K562 (cell line): ENCODE results near the gene ZNF556. TPM values are rescaled to one million over a fixed set of nuclear protein-coding genes. Genes with fewer than 3 reads are reported as not detected.

Source experiments
- ATF3 ChIP-seq, 2 experiments: fragments of 450-650 bp in 1 of 2; sonication (generic) in 1 of 2; formaldehyde crosslinking in 1 of 2; IDR thresholded peaks in 1 of 2; conservative IDR thresholded peaks in 1 of 2; 2 replicates each; pipeline versions ENCODE4 v1.6.1 to v1.8.1; 2016 to 2023; ENCODE audit warnings: mild to moderate bottlenecking in 2 of 2, moderate library complexity in 2 of 2, inconsistent platforms in 1 of 2, missing genetic modification reagents in 1 of 2
- CHD1 ChIP-seq: fragments of 200-600 bp; sonication (generic); IDR thresholded peaks from one replicate; pipeline ENCODE4 v1.6.1; 2012; ENCODE audit warnings: mild to moderate bottlenecking, moderate library complexity, low read length, inconsistent platforms
- EGR1 ChIP-seq: fragments of 450-650 bp; conservative IDR thresholded peaks from 2 replicates; pipeline ENCODE4 v1.6.1; 2017; ENCODE audit warnings: mild to moderate bottlenecking
- FOXP1 ChIP-seq: sonication (generic); formaldehyde crosslinking; IDR thresholded peaks from 2 replicates; pipeline ENCODE4 v1.8.0; 2022; ENCODE audit warnings: mild to moderate bottlenecking, missing genetic modification reagents
- ILF3 ChIP-seq: fragments of 450-650 bp; IDR thresholded peaks from 2 replicates; pipeline ENCODE4 v1.6.1; 2018; ENCODE audit warnings: antibody characterized with exemption, mild to moderate bottlenecking, moderate library complexity, borderline replicate concordance
- JUND ChIP-seq, 2 experiments: IDR thresholded peaks; 2 replicates in 1 of 2; 3 replicates in 1 of 2; pipeline ENCODE4 v1.6.1; 2011; ENCODE audit warnings: borderline replicate concordance in 2 of 2, low read depth in 2 of 2, low read length in 2 of 2, improper control_type of control experiment in 1 of 2, missing biosample characterization in 1 of 2, missing genetic modification characterization in 1 of 2, missing genetic modification reagents in 1 of 2
- NCOA1 ChIP-seq: fragments of 450-650 bp; IDR thresholded peaks from 2 replicates; pipeline ENCODE4 v1.6.1; 2016; ENCODE audit warnings: low read depth
- NCOA6 ChIP-seq: fragments of 450-650 bp; IDR thresholded peaks from 2 replicates; pipeline ENCODE4 v1.6.1; 2017; ENCODE audit warnings: mild to moderate bottlenecking
- NFXL1 ChIP-seq: fragments of 450-650 bp; formaldehyde crosslinking; IDR thresholded peaks from 2 replicates; pipeline ENCODE4 v1.4.0; 2021; ENCODE audit warnings: mild to moderate bottlenecking
- RAD21 ChIP-seq, 2 experiments: fragments of 250-450 bp in 1 of 2; fragments of 450-650 bp in 1 of 2; sonication (Bioruptor Pico) in 1 of 2; formaldehyde crosslinking in 1 of 2; IDR thresholded peaks in 1 of 2; conservative IDR thresholded peaks in 1 of 2; 2 replicates each; pipeline versions ENCODE4 v1.4.0 to v1.8.0; 2020 to 2022; ENCODE audit warnings: mild to moderate bottlenecking in 2 of 2, moderate library complexity in 1 of 2
- RBM39 ChIP-seq: fragments of 200-400 bp; formaldehyde crosslinking; optimal IDR thresholded peaks from 2 replicates; pipeline ENCODE3; 2018; ENCODE audit warnings: low read depth, low read length
- SMARCA4 ChIP-seq: fragments of 450-650 bp; IDR thresholded peaks from 2 replicates; pipeline ENCODE4 v1.6.1; 2016
- SNRNP70 ChIP-seq: fragments of 200-400 bp; formaldehyde crosslinking; optimal IDR thresholded peaks from 2 replicates; pipeline ENCODE3; 2017; ENCODE audit warnings: low read depth, low read length
- SREBF1 ChIP-seq: fragments of 150-350 bp; IDR thresholded peaks from 2 replicates; pipeline ENCODE4 v1.6.1; 2014; ENCODE audit warnings: antibody characterized with exemption, low read depth, low read length, borderline replicate concordance
- TAF15 ChIP-seq: fragments of 200-400 bp; formaldehyde crosslinking; IDR thresholded peaks from 2 replicates; pipeline ENCODE4 v1.6.1; 2017; ENCODE audit warnings: mild to moderate bottlenecking, low read depth, low read length, moderate library complexity
- ZNF561 ChIP-seq: fragments of 450-650 bp; formaldehyde crosslinking; conservative IDR thresholded peaks from 2 replicates; pipeline ENCODE4 v1.4.0; 2020; ENCODE audit warnings: mild to moderate bottlenecking, moderate library complexity
- polyA plus RNA-seq, 8 experiments: library from polyadenylated mRNA; depleted of rRNA in 4 of 8; stranded (reverse) in 5 of 8; unstranded in 3 of 8; fragments of >200 nt; fragmentation: Nextera tagmentation in 2 of 8; fragmentation: Illumina TruSeq in 1 of 8; extraction: Ambion mirVana in 2 of 8; extraction: Trizol in 1 of 8; gene quantifications; 2 replicates each; pipeline versions ENCODE4 v1.2.1 to v1.2.3, GENCODE V29; 2011 to 2014; ENCODE audit warnings: inconsistent platforms in 1 of 8, missing spikeins in 1 of 8
- total RNA-seq, 7 experiments: library from RNA; depleted of rRNA in 6 of 7; stranded (reverse); fragments of >200 nt in 6 of 7; fragmentation: Illumina TruSeq in 2 of 7; extraction: Trizol in 2 of 7; gene quantifications; 2 replicates each; pipeline versions ENCODE4 v1.2.1 to v1.2.3, GENCODE V29; 2011 to 2021; ENCODE audit warnings: low replicate concordance in 1 of 7
- TF ChIP-seq, protein P1 (sequence below): fragments of 250-450 bp; sonication (Bioruptor Pico); IDR thresholded peaks from 2 replicates; pipeline ENCODE4 v1.5.1; 2021; ENCODE audit warnings: mild to moderate bottlenecking
- TF ChIP-seq, protein P2 (sequence below), 2 experiments: fragments of 450-650 bp; IDR thresholded peaks; 2 replicates each; pipeline ENCODE4 v1.6.1; 2016; ENCODE audit warnings: mild to moderate bottlenecking in 2 of 2, borderline replicate concordance in 1 of 2, low read depth in 1 of 2, moderate library complexity in 1 of 2

ZNF556 gene
- total and polyA plus RNA-seq, 9 of the 15 experiments (the other 6 are each of a cell fraction or from before 2014, with no cell fraction given): 0.01 to 0.36 (median 0.10) TPM; not detected in 1

GRCh38 chr19:2887391-2887914 lies 20.3 kb downstream of the ZNF556 start (continued):
- TF ChIP-seq SREBF1 (no peak), NFXL1 (no peak), RAD21 (CRISPR knock-in tag; conservative IDR thresholded peaks at IDR 0.05 in 1 of 2, IDR thresholded peaks at IDR 0.05 in 1 of 2) (peak; percentile 39 to 65; a peak in 3 of 4 replicates), SMARCA4 (no peak), EGR1 (no peak), RBM39 (no peak), ATF3 (IDR thresholded peaks at IDR 0.05) (no peak), ATF3 (CRISPR knock-in tag; conservative IDR thresholded peaks at IDR 0.05) (no peak), FOXP1 (CRISPR knock-in tag) (no peak), NCOA1 (no peak), ZNF561 (CRISPR knock-in tag) (no peak), SNRNP70 (no peak), JUND (IDR thresholded peaks at IDR 0.05; ENCODE audit: borderline replicate concordance, low read depth, low read length) (peak; percentile 38; the same call in 1 of the 2 replicates), JUND (tag; IDR thresholded peaks at IDR 0.05; ENCODE audit: borderline replicate concordance, low read depth, low read length) (no peak), NCOA6 (no peak), ILF3 (no peak), TAF15 (no peak), CHD1 (no peak)
- TF ChIP-seq, protein P1, sequence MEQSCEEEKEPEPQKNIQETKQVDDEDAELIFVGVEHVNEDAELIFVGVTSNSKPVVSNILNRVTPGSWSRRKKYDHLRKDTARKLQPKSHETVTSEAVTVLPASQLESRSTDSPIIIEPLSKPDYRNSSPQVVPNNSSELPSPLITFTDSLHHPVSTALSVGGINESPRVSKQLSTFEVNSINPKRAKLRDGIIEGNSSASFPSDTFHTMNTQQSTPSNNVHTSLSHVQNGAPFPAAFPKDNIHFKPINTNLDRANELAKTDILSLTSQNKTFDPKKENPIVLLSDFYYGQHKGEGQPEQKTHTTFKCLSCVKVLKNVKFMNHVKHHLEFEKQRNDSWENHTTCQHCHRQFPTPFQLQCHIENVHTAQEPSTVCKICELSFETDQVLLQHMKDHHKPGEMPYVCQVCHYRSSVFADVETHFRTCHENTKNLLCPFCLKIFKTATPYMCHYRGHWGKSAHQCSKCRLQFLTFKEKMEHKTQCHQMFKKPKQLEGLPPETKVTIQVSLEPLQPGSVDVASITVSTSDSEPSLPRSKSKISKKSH: no peak
- TF ChIP-seq, protein P2, sequence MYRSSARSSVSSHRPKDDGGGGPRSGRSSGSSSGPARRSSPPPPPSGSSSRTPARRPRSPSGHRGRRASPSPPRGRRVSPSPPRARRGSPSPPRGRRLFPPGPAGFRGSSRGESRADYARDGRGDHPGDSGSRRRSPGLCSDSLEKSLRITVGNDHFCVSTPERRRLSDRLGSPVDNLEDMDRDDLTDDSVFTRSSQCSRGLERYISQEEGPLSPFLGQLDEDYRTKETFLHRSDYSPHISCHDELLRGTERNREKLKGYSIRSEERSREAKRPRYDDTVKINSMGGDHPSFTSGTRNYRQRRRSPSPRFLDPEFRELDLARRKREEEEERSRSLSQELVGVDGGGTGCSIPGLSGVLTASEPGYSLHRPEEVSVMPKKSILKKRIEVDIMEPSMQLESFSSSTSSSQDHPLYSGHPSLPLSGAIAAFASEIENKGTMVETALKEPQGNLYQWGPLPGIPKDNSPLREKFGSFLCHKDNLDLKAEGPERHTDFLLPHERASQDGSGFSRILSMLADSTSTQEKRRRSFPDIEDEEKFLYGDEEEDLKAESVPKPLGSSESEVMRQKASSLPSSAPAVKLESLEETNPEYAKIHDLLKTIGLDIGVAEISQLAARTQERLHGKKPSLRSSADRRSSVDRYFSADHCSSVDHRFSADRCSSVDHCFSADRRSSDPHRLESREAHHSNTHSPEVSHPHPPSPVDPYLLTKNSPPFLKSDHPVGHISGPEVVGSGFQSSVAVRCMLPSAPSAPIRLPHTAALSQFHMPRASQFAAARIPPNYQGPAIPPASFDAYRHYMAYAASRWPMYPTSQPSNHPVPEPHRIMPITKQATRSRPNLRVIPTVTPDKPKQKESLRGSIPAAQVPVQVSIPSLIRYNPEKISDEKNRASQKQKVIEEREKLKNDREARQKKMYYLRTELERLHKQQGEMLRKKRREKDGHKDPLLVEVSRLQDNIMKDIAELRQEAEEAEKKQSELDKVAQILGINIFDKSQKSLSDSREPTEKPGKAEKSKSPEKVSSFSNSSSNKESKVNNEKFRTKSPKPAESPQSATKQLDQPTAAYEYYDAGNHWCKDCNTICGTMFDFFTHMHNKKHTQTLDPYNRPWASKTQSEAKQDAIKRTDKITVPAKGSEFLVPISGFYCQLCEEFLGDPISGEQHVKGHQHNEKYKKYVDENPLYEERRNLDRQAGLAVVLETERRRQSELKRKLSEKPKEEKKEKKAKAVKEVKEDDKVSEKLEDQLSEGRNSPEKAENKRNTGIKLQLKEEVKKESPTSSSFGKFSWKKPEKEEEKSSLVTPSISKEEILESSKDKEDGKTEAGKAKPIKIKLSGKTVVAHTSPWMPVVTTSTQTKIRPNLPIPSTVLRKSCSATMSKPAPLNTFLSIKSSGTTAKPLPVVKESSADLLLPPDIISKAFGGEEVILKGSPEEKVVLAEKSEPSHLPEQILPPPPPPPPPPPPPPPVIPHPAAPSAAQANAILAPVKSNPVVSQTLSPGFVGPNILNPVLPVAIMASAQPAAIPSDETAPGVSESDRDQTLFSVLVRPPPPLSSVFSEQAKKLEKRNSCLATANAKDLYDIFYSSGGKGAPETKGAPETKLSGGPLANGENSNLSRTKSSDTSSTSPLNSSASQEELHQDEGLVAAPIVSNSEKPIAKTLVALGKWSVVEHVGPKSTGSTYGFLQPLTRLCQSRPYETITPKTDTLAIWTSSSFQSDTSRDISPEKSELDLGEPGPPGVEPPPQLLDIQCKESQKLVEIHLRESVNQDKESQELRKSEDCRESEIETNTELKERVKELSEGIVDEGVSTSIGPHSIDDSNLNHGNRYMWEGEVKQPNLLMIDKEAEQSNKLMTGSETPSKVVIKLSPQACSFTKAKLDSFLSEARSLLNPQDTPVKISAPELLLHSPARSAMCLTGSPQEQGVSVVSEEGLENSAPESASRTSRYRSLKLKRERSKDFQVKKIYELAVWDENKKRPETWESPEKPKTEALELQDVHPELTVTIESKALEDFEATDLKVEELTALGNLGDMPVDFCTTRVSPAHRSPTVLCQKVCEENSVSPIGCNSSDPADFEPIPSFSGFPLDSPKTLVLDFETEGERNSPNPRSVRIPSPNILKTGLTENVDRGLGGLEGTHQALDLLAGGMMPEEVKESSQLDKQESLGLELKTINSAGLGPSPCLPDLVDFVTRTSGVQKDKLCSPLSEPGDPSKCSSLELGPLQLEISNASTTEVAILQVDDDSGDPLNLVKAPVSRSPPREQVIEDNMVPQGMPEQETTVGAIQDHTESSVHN (IDR thresholded peaks at IDR 0.05; ENCODE audit: borderline replicate concordance in 1 of 2, low read depth in 1 of 2): no peak
